Measurements from ENCODE around the gene NKAIN2.

The NKAIN2 gene

DNA sequence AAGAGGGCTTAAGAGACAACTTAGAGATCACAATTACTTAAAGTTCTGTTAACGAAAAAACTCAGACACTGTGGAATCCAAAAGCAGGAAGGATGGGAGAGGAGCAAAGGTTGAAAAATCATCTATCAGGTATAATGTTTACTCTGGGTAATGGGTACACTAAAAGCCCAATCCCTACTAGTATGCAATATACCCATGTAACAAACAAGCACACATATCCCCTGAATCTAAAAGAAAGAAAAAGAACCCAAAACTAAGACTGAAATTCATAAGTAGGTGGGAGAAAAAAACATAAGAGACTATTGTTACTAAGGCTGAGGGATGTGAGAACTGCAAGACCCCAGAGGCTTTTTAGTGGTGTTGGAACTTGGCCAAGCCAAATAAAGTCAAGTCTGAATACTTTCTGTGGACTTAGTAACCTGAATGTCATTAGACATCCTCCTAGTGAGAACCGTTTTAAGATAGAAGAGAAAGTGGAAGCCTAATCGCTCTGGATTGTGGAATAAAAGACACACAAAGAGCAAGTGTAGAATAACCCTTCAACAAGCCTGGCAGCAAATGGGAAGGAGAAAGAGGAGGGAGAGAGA, 969.2 kb downstream of the NKAIN2 start (continued):
- TF ChIP-seq, protein P1, sequence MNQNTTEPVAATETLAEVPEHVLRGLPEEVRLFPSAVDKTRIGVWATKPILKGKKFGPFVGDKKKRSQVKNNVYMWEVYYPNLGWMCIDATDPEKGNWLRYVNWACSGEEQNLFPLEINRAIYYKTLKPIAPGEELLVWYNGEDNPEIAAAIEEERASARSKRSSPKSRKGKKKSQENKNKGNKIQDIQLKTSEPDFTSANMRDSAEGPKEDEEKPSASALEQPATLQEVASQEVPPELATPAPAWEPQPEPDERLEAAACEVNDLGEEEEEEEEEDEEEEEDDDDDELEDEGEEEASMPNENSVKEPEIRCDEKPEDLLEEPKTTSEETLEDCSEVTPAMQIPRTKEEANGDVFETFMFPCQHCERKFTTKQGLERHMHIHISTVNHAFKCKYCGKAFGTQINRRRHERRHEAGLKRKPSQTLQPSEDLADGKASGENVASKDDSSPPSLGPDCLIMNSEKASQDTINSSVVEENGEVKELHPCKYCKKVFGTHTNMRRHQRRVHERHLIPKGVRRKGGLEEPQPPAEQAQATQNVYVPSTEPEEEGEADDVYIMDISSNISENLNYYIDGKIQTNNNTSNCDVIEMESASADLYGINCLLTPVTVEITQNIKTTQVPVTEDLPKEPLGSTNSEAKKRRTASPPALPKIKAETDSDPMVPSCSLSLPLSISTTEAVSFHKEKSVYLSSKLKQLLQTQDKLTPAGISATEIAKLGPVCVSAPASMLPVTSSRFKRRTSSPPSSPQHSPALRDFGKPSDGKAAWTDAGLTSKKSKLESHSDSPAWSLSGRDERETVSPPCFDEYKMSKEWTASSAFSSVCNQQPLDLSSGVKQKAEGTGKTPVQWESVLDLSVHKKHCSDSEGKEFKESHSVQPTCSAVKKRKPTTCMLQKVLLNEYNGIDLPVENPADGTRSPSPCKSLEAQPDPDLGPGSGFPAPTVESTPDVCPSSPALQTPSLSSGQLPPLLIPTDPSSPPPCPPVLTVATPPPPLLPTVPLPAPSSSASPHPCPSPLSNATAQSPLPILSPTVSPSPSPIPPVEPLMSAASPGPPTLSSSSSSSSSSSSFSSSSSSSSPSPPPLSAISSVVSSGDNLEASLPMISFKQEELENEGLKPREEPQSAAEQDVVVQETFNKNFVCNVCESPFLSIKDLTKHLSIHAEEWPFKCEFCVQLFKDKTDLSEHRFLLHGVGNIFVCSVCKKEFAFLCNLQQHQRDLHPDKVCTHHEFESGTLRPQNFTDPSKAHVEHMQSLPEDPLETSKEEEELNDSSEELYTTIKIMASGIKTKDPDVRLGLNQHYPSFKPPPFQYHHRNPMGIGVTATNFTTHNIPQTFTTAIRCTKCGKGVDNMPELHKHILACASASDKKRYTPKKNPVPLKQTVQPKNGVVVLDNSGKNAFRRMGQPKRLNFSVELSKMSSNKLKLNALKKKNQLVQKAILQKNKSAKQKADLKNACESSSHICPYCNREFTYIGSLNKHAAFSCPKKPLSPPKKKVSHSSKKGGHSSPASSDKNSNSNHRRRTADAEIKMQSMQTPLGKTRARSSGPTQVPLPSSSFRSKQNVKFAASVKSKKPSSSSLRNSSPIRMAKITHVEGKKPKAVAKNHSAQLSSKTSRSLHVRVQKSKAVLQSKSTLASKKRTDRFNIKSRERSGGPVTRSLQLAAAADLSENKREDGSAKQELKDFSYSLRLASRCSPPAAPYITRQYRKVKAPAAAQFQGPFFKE (tag by site-specific recombination; IDR thresholded peaks at IDR 0.05; ENCODE audit: borderline replicate concordance): no peak
- TF ChIP-seq ZEB2 (tag by site-specific recombination; IDR thresholded peaks at IDR 0.05) (no peak), OVOL3 (tag by site-specific recombination; IDR thresholded peaks at IDR 0.05) (no peak), GLIS1 (tag by site-specific recombination; IDR thresholded peaks at IDR 0.05) (no peak), FEZF1 (tag by site-specific recombination; IDR thresholded peaks at IDR 0.05) (peak; percentile 46), ZNF335 (tag by site-specific recombination; conservative IDR thresholded peaks at IDR 0.05) (no peak), ZBTB17 (tag by site-specific recombination; IDR thresholded peaks at IDR 0.05) (peak; percentile 34; the same call in 1 of the 2 replicates), ZNF366 (tag by site-specific recombination; conservative IDR thresholded peaks at IDR 0.05) (0 out of 2 replicates have a peak, but pooled peaks have one; percentile 32), ZNF629 (tag by site-specific recombination; IDR thresholded peaks at IDR 0.05) (no peak), ZNF132 (tag by site-specific recombination; IDR thresholded peaks at IDR 0.05; ENCODE audit: borderline replicate concordance) (no peak), MZF1 (tag by site-specific recombination; IDR thresholded peaks at IDR 0.05; ENCODE audit: borderline replicate concordance) (peak; percentile 95), ZNF660 (tag by site-specific recombination; IDR thresholded peaks at IDR 0.05) (no peak), ZNF391 (tag by site-specific recombination; IDR thresholded peaks at IDR 0.05; ENCODE audit: borderline replicate concordance, low read depth) (no peak), ZNF426 (tag by site-specific recombination; IDR thresholded peaks at IDR 0.05) (no peak), ZBTB48 (tag by site-specific recombination; IDR thresholded peaks at IDR 0.05) (no peak)
- TF ChIP-seq, protein P2, sequence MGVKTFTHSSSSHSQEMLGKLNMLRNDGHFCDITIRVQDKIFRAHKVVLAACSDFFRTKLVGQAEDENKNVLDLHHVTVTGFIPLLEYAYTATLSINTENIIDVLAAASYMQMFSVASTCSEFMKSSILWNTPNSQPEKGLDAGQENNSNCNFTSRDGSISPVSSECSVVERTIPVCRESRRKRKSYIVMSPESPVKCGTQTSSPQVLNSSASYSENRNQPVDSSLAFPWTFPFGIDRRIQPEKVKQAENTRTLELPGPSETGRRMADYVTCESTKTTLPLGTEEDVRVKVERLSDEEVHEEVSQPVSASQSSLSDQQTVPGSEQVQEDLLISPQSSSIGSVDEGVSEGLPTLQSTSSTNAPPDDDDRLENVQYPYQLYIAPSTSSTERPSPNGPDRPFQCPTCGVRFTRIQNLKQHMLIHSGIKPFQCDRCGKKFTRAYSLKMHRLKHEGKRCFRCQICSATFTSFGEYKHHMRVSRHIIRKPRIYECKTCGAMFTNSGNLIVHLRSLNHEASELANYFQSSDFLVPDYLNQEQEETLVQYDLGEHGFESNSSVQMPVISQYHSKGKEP (tag by site-specific recombination; IDR thresholded peaks at IDR 0.05): peak; percentile 27; the same call in 1 of the 2 replicates
- TF ChIP-seq, protein P3, sequence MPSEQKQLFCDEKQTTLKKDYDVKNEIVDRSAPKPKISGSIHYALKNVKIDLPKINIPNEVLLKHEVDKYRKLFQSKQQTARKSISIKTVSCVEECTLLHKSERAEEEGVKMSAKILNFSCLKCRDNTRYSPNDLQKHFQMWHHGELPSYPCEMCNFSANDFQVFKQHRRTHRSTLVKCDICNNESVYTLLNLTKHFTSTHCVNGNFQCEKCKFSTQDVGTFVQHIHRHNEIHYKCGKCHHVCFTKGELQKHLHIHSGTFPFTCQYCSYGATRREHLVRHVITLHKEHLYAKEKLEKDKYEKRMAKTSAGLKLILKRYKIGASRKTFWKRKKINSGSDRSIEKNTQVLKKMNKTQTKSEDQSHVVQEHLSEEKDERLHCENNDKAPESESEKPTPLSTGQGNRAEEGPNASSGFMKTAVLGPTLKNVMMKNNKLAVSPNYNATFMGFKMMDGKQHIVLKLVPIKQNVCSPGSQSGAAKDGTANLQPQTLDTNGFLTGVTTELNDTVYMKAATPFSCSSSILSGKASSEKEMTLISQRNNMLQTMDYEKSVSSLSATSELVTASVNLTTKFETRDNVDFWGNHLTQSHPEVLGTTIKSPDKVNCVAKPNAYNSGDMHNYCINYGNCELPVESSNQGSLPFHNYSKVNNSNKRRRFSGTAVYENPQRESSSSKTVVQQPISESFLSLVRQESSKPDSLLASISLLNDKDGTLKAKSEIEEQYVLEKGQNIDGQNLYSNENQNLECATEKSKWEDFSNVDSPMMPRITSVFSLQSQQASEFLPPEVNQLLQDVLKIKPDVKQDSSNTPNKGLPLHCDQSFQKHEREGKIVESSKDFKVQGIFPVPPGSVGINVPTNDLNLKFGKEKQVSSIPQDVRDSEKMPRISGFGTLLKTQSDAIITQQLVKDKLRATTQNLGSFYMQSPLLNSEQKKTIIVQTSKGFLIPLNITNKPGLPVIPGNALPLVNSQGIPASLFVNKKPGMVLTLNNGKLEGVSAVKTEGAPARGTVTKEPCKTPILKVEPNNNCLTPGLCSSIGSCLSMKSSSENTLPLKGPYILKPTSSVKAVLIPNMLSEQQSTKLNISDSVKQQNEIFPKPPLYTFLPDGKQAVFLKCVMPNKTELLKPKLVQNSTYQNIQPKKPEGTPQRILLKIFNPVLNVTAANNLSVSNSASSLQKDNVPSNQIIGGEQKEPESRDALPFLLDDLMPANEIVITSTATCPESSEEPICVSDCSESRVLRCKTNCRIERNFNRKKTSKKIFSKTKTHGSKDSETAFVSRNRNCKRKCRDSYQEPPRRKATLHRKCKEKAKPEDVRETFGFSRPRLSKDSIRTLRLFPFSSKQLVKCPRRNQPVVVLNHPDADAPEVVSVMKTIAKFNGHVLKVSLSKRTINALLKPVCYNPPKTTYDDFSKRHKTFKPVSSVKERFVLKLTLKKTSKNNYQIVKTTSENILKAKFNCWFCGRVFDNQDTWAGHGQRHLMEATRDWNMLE (tag by site-specific recombination; conservative IDR thresholded peaks at IDR 0.05; ENCODE audit: low read depth): no peak
- TF ChIP-seq, protein P4, sequence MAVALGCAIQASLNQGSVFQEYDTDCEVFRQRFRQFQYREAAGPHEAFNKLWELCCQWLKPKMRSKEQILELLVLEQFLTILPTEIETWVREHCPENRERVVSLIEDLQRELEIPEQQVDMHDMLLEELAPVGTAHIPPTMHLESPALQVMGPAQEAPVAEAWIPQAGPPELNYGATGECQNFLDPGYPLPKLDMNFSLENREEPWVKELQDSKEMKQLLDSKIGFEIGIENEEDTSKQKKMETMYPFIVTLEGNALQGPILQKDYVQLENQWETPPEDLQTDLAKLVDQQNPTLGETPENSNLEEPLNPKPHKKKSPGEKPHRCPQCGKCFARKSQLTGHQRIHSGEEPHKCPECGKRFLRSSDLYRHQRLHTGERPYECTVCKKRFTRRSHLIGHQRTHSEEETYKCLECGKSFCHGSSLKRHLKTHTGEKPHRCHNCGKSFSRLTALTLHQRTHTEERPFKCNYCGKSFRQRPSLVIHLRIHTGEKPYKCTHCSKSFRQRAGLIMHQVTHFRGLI (tag by site-specific recombination; IDR thresholded peaks at IDR 0.05): no peak
- TF ChIP-seq, protein P5, sequence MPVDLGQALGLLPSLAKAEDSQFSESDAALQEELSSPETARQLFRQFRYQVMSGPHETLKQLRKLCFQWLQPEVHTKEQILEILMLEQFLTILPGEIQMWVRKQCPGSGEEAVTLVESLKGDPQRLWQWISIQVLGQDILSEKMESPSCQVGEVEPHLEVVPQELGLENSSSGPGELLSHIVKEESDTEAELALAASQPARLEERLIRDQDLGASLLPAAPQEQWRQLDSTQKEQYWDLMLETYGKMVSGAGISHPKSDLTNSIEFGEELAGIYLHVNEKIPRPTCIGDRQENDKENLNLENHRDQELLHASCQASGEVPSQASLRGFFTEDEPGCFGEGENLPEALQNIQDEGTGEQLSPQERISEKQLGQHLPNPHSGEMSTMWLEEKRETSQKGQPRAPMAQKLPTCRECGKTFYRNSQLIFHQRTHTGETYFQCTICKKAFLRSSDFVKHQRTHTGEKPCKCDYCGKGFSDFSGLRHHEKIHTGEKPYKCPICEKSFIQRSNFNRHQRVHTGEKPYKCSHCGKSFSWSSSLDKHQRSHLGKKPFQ (tag by site-specific recombination; IDR thresholded peaks at IDR 0.05): peak; percentile 87
- TF ChIP-seq, protein P6, sequence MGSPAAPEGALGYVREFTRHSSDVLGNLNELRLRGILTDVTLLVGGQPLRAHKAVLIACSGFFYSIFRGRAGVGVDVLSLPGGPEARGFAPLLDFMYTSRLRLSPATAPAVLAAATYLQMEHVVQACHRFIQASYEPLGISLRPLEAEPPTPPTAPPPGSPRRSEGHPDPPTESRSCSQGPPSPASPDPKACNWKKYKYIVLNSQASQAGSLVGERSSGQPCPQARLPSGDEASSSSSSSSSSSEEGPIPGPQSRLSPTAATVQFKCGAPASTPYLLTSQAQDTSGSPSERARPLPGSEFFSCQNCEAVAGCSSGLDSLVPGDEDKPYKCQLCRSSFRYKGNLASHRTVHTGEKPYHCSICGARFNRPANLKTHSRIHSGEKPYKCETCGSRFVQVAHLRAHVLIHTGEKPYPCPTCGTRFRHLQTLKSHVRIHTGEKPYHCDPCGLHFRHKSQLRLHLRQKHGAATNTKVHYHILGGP (tag by site-specific recombination; IDR thresholded peaks at IDR 0.05): no peak
